GM12892 (cell line): ENCODE results near the gene HNRNPA2B1.

Experiments used
- POLR2A ChIP-seq: IDR thresholded peaks from 2 replicates; pipeline ENCODE4 v1.6.1; 2011; ENCODE audit warnings: low read depth, low read length, control low read depth
- POLR2AphosphoS5 ChIP-seq: IDR thresholded peaks from 2 replicates; pipeline ENCODE4 v1.6.1; 2011; ENCODE audit warnings: low read depth, low read length, control low read depth

GRCh38 chr7:26198781-26199169, 1.8 kb downstream of the HNRNPA2B1 start:
- no peak for TF ChIP-seq POLR2A
- TF ChIP-seq POLR2AphosphoS5, result 0 out of 2 replicates have a peak, but pooled peaks have one; percentile 16
